Measurements from ENCODE around the gene IKBKG.

The IKBKG gene

GRCh38 chrX:154592505-154592904 lies 45.1 kb downstream of the IKBKG start:
- TF ChIP-seq CTCF (IDR thresholded peaks at IDR 0.05): no peak
- no peak overlapping the region for H3K4me3 ChIP-seq
- H3K27ac ChIP-seq: no peak overlapping the region
- no peak for DNase-seq (ENCODE audit: low spot score)

- DNase-seq (ENCODE audit: low spot score): peak; percentile 12
- Histone ChIP-seq H3K4me3 (no peak overlapping the region), H3K27ac (no peak overlapping the region)
- no peak for TF ChIP-seq CTCF (IDR thresholded peaks at IDR 0.05)
These were observed 45.8 kb downstream of the IKBKG start for GRCh38 chrX:154593201-154593600.

DNA sequence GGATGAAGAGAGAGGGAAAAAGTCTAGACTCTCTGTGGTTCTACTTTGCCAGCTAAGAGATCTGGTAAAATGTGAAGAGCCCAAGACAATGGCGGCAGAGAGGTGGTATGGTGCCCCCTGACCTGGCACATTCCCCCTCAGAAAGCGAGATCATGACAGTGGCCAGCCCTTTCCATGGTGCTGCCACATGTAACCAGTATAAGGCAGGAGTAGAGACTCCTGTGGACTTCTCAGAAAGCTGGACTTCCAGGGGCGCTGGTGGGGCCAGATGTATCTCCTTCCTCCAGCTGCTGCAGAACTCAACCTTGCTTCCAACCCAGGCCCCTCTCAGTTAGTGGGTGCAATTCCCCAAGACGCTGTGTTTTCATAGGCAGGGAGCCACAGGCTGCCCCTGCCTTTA lies 47.1 kb downstream of the IKBKG start:
- peak; percentile 43 for DNase-seq (ENCODE audit: low spot score)
- no peak overlapping the region for H3K27ac ChIP-seq
- H3K4me3 ChIP-seq: no peak overlapping the region
- no peak for TF ChIP-seq CTCF (IDR thresholded peaks at IDR 0.05)

GRCh38 chrX:154595559-154596249 lies 48.3 kb downstream of the IKBKG start:
- DNase-seq (ENCODE audit: low spot score): no peak
- H3K27ac ChIP-seq: no peak overlapping the region
- no peak overlapping the region for H3K4me3 ChIP-seq
- no peak for TF ChIP-seq CTCF (IDR thresholded peaks at IDR 0.05)

GRCh38 chrX:154596290-154596929 lies 49.0 kb downstream of the IKBKG start:
- no peak overlapping the region for H3K27ac ChIP-seq
- DNase-seq (ENCODE audit: low spot score): peak; percentile 19
- TF ChIP-seq CTCF (IDR thresholded peaks at IDR 0.05): no peak
- no peak overlapping the region for H3K4me3 ChIP-seq

DNA sequence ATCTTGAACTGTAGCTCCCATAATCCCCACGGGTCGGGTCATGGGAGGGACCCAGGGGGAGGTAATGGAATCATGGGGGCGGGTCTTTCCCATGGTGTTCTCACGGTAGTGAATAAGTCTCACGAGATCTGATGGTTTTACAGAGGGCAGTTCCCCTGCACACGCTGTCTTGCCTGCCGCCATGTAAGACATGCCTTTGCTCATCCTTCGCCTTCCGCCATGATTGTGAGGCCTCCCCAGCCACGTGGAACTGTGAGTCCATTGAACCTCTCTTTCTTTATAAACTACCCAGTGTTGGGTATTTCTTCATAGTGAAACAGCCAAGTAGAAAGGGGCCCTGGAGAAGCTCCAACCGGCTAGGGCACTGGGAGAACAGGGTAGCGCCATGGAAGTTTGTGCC lies 49.8 kb downstream of the IKBKG start:
- no peak for TF ChIP-seq CTCF (IDR thresholded peaks at IDR 0.05)
- no peak overlapping the region for H3K4me3 ChIP-seq
- DNase-seq (ENCODE audit: low spot score): peak; percentile 12
- no peak overlapping the region for H3K27ac ChIP-seq

GRCh38 chrX:154598656-154599055 lies 51.2 kb downstream of the IKBKG start:
- Histone ChIP-seq H3K27ac (no peak overlapping the region), H3K4me3 (no peak overlapping the region)
- no peak for TF ChIP-seq CTCF (IDR thresholded peaks at IDR 0.05)
- peak; percentile 29 for DNase-seq (ENCODE audit: low spot score)
